Stimulated activated CD8-positive, alpha-beta memory T cell treated with anti-CD3 and anti-CD28 coated beads, Interleukin-12 subunit alpha, Interleukin-12 subunit beta, amount 100 ng/mL, for 24 hours (primary cell): ENCODE data around the gene USP36.
"Not testable (repeated sequence)": the region's sequence is repeated elsewhere in the genome, so short reads cannot be mapped to it uniquely, and the experiment has no call there.

Source experiments
- DNase-seq: peaks from one replicate; pipeline ENCODE4 v3.0.0-alpha.2; 2020; ENCODE audit errors: extremely low read depth

The USP36 gene

DNA sequence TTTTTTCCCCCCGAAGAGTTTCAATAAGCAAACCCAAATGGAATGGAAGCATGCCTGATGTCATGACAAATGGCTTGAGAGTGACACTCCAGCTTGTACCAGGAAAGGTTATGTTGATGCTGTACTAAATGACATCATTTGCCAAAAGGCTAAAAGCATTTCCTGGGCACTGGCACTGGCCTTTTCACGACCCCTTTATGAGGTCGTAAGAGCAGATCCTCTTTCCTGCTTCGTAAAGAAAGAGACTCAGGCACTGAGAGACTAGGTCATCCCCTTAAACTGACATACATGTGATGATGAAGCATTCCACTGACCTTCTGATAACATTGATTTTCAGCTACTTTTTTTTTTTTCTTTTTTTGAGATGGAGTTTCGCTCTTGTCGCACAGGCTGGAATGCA is 31.9 kb upstream of the USP36 start:
- DNase-seq: no peak

DNA sequence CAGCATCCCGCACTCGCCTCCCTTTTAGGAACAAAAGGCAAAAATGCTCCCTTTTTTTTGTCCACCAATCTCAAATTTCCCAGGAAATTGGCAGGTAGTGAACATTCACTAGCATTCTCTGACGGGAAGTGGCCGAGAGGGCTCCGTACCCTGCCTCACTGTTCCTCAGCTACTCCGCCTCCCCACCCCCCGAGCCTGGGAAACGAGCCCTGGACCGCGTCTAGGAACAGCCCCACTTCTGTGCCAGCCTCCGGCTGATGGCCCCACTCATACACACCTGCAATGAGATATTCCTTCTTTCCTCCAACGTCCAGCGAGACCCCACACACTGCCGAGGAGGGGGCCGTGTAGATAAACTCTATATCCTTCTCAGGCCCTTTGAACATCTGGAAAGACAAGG is 30.0 kb upstream of the USP36 start:
- no peak for DNase-seq

DNA sequence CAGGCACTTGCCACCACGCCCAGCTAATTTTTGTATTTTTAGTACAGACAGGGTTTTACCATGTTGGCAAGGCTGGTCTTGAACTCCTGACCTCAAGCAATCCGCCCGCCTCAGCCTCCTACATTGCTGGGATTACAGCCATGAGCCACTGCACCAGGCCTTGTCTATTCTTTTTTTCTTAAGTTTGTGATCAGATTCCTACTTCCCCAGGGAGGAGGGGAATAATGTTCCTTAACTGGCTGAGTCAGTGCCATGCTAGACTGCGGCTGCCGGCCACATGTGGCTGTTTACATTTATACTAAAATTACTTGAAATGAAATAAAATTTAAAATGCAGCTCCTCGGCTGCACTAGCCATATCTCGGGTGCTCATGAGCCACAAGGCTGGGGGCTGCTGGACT is 27.8 kb upstream of the USP36 start:
- no peak for DNase-seq

DNA sequence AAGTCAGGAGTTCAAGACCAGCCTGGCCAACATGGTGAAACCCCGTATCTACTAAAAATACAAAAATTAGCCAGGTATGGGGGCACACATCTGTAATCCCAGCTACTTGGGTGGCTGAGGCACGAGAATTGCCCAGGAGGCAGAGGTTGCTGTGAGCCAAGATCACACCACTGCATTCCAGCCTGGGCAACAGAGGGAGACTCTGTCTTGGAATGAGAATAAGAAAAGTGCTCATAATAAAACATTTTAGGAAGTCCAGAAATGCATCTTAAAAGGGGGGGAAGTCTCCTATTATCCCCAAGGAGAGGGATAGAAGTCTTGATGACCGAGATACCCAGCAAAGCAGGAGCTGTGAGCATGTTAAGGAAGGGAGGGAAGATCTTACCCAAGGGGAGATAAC is 26.4 kb upstream of the USP36 start:
- not testable (repeated sequence) for DNase-seq

DNA sequence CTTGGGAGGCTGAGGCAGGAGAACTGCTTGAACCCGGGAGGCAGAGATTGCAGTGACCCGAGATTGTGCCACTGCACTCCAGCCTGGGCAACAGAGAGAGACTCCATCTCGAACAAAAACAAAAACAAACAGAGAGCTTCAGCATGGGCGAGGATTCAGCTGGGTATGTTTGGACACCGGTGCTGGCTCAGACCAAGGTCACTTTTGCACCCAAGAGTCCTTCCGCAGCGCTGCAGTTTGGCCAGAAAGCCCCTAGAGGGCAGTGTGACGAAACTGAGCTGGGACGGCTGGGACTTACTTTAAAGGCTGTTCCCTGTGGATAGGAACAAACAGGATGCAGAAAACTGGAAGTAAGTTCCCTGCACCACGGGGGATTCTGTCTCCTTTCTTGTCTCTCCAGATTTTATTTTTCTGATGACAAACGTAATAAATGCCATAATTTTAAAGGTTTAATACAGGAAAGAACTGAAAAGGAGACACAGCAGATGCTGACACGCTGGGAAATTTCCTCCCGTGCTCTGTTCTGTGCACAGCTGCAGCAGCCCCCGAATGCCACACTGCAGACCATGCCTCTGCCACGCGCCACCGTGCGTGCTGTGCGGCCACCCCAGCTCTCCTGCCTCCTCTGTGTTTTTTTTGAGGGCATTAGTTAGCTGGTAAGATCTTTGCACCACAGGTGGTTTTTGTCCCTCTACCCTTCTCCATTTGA is 25.2 kb upstream of the USP36 start:
- no peak for DNase-seq

DNA sequence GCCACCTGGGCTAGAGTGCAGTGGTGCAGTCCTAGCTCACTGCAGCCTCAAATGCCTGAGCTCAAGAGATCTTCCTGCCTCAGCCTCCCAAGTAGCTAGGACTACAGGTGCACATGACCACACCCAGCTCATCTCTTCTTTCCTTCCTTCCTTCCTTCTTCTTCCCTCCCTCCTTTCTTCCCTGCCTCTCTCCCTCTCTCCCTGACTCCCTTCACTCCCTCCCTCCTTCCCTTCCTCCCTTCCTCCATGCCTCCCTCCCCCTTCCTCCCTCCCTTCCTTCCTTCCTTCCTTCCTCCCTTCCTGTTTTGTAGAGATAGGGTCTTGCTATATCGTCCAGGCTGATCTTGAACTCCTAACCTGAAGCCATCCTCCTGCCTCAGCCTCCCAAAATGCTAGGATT is 23.5 kb upstream of the USP36 start:
- DNase-seq: no peak

DNA sequence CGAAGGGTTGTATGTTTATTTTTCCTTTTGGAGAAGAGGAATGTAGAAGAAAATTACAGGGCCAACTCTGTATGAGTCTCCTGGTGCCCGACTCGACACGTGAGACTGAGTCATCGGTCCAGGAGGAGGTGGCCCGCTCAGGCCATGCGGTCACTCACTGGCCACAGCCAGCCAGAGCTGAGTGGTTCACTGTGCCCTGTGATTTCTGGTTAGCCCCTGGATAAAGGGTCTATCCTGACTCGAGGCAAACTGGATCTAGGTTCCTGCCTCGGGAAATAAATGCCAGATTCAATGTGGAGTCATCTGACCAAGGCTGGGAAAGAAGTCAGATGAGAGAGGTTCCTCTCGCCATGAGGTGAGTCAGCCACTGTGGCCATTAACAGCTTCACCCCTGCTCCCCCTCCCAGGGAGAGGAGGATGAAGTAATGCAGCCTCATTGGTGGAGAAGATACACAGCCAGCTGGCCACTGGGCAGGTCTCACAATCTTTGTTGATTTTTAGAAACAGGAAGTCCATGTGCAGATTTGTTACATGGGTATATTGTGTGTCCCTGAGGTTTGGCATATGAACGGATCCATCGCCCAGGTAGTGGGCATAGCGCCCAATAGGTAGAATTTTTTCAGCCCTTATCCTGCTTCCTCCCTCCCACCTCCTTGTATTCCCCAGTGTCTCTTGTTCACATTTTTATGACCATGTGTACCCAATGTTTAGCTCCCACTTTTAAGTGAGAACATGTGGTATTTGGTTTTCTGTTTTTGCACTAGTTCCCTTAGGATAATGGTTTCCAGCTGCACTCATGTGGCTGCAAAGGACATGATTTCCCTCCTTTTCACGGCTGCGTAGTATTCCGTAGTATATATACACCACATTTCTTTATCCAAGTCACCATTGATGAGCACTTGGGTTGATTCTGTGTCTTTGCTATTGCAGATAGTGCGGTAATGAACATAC is 21.7 kb upstream of the USP36 start:
- no peak for DNase-seq

DNA sequence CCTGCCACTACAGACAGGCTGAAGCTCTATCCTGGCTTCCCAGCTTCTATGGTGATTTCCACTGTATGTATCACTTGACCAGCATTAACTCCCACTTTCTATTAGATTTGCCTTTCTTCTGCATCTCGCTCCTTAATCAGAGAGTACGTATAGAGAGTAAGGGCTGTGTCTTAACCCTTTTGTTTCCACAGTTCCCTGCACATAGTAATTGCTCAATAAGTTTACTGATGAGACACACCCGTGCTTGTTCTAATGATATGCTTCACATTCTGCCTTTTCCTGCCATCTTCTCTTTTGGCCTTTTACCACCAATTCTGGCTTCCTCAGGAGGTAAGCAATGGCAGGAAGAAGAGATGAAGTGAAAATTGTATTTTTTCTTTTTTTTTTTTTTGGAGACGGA is 20.6 kb upstream of the USP36 start:
- DNase-seq: no peak

DNA sequence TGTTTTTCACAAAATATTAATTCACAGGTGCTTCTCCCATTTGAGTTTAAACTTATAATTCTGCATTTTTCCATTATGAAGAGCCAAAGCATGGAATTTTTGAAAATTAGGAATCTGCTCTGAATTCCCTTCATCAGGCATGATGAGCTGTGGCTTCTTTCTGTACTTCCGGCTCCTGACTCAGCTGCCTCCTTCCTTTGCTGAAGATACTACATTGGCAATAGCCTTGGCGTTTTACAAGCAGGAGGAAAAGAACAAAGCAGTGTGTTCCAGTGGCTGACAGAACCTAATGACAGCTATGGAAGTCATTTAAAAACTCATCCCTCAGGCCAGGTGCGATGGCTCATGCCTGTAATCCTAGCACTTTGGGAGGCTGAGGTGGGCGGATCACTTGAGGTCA is 18.4 kb upstream of the USP36 start:
- DNase-seq: no peak

DNA sequence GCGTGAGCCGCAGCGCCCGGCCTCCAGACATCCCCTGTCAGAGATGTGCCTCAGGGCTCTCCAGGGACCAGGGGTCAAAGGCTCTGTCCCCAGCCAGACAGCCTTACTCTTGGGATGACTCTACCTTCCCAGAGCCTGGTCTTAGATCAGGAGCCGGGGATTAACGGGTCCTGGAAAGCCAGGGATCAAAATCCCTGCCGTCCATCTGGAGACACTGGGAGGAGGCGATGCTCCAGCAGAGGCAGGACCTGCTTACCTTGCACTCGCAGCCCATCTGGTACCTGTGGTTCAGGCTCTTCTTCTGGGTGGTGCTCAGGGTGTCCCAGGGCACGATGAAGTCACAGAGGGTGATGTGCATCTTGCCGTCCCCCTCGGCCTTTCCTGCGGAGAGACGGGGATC is 16.7 kb upstream of the USP36 start:
- no peak for DNase-seq

DNA sequence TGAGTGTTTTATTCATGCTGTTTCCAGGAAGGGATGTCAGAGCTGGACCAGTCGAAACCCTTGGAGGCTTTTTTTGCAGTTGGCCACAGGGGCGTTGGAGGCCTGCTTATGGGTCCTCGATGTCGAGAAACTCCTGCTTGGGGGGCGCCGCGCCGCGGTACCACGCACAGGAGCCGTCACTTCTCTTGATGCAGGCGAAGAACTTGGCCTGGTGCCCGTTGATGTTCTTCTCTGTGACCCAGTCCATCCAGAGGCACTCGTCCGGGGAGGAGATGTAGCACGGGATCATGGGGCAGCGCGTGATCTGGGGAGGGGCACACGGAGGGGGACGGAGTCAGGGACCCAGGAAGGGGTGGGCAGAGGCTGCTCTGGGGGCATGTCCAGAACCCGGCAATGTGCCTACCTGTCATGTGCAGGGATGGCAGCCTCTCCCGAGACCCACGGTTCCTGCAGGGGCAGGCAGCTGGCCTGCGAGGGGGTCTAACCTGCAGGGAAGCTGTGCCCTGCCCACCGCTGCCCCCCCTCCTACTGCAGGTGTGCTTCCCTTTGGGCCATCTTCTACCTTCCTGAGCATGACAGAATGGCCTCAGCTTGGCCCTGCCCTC is 15.0 kb upstream of the USP36 start:
- DNase-seq: no peak

DNA sequence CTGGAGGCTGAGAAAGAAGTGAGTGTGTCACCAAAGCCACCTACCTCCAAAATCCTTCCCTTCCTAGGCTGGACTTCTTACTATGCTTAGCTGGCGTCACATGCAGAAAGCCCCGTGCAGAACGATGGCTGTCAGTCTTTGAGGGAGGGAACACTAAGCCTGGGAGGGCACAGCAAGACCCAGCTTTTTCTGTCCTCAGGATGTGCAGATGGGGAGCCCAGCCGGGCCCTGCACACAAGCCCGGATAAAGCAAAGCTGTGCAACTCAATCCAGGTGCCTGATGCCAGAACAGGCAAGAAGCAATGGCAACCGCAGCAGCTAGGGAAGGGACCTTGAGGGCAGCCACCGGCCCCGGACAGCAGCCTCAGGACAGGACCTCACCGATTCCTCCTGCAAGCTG is 13.9 kb upstream of the USP36 start:
- no peak for DNase-seq

DNA sequence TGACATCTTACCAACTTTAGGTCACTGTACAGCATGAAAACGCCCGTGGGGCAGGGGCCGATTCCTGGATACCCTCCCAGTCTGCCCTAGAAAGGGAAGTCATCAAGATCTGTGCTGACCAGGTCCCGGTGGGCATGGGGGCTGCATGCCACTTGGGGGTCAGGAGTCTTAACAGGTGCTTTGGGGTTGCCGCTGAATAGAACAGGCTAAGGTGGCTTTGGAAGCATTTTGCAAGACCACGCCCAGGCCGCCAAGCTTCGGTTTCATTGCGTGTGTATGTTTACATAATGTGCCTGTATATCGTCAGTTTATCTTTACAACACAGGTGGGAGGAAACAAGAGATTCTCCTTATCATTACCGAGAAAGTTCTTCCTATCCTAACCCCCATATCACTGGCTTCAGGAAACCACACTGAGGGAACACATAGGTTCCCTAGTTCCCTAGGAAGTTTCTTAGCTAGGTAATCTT is 13.3 kb upstream of the USP36 start:
- DNase-seq: no peak

DNA sequence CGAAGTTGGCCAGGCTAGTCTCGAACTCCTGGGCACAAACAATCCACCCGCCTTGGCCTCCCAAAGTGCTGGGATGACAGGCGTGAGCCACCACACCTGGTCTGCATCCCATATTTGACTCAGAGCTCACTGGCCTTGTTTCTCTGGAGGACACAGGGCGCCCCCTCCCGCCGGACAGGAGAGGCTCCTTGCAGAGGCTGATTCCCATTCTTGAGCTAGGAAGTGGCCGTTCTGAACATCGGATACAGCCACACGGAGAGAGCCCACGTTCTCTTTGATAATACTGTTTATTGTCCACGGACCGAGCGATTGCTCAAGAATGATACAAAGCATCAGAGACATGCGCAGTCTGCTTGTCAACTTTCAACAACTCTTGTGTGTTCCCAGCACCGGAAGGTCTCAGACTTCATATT is 12.1 kb upstream of the USP36 start:
- DNase-seq: no peak

DNA sequence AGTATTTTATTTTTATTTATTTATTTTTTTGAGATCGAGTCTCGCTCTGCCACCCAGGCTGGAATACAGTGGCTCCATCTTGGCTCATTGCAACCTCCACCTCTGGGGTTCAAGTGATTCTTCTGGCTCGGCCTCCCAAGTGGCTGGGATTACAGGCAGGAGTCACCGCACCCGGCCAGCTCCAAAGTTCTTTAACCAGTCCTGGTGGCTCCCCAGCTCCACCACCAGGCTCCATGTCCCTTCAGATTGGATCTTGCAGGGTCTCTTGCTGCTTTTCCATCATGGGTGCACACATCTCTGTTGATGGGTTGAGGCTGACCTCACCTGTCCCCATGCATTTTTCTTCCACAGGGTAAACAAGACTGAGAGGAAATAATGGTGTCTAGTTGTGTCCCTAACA is 8.4 kb upstream of the USP36 start:
- no peak for DNase-seq

DNA sequence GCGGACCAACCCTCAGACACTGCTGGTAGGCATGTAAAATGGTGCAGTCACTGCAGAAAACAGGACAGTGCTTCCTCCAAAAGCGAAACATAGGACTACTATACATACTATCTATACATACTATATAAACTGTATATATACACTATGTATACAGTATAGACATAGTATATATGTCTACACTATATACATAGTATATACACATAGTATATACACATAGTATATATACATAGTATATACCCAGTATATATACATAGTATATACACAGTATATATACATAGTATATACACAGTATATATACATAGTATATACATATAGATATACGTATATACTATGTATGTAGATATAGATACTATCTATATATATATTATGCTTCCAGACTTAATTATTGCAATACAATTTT is 6.4 kb upstream of the USP36 start:
- DNase-seq: no peak

DNA sequence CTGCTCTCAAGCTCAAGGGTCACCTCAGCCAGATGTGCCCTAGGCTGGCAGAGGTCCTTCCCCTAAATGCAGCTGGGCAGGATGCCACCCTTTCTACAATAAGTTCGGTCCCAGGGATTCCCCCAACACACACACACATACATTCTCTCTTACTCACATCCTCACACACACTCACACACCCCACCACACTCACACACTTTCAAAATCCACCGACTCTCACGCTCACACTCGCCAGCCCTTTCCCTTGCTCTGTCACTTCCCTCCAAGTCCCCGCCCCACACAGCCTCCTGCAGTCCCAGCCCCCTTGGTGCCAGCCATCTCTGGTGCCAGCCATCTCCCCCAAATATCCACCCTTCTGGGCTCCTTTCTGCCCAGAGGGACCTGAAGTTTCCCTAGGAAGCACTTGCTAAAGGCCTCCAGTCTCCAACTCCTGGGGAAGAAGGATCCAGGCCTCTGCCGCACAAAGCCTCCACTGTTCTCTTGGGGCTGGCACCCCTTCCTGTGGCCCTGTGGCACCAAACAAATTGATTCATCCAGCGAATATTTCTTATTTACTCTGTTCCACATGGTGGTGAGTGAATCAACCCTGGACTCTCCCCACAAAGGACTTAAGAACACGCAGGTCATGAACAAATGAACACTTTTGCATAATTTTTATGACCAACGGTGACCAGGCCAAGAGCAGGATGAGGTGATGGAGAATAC is 3.8 kb upstream of the USP36 start:
- DNase-seq: no peak

DNA sequence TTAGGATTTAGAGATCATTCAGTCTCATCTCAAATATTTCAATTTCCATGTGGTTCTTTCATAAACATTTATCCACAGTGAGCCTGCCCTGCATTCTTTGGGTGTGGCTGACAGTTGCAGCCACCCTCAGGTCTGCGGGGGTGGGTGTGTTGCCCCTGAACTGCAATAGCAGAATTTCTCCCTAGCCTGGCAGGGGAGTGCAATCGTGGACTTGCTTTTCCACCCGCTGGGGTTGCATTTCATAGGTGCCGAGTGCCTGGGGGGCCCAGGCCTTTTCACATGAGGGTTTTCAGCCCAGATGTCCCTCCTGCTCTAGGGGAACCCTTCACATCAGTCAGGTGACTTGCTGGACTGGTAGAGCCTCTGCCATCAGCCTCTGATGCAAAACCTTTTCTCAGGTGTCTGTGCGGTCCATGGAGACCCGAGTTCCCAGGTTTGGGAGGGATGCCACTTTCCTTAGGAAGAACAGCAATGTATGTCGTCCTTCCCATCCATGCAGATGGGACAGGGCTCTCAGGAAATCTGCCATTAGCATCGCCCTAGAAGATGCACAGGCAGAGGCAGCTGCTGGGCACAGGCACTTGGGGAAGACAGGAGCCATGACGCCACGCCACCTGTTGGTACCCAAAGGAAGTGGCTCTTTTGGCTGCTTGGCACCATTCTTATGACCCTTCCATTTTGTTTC is 2.4 kb upstream of the USP36 start:
- no peak for DNase-seq

DNA sequence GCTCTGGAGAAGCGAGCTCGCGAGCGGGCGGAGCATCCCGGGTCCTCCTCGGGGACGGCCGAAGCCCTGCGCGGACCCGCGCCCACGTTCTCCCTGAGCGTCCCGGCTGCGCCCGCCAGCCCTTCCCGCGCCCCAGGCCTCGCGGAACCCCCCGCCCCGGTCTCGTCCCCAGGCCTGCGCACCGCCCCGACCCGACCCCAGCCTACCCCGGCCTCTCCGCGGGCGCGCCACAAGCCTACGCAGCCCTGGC is 159 bp downstream of the USP36 start:
- DNase-seq: no peak

DNA sequence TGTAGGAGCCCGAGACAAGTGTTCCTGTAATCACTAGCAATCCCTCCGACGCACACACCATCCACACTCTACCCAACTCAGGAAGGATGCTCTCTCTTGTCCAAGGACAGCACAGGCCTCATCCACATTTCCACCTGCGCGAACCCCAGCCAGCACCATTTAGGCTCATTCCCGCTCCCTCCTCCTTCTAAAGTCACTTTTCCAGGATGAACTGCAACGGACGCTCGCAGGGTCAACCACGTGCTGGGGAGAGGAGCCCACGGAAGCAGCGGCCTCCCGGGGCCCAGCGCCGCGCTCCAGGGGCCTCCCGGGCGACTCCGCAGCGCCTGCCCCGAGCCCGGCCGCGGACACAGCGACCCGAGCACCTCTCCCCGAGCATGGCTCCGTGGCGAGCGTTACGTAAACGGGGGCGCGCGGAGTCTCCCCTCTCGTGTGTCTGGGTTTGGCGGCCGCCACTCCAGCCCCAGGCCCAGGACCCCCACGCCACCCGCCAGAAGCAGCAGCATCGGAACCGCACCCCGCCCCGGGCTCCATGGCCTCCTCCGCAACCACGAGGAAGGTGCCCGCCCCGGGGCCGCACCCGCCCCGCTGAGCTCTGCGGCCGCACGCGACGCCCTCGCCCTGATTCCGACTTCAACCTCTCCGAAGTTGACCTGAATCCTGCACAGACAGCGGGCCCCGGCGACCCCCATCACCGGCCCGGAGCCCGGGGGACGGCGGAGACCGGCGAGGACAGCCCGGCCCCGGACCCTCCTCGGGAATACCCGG is 668 bp downstream of the USP36 start:
- no peak for DNase-seq

DNA sequence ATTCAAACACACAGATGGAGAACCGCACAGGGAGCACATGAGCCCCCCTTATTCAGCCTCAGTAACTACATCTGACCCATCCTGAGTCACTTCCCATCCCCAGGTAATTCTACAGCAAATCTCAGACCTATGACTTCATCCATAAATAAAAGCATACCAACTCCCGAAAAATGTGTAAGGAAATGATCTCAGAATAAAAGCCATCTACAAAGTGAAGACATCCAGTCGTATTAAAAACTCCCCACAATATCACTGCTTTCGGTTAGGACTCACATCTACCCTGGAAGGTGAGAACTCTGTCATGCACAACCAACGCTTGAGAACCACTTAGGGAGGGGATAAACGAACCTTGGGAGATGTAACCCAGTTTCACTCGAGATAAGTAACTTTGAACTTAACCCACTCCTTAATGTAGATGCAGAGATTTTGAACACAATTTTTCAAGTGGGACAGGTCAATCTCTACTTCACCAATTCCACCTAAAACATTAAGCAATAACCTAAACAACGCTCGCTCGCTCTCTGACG is 1.3 kb downstream of the USP36 start:
- no peak for DNase-seq
